ENCODE measurements around the gene SLC29A1. TPM values are rescaled to one million over a fixed set of nuclear protein-coding genes. Genes with fewer than 3 reads are reported as not detected.

The SLC29A1 gene
- total and polyA plus RNA-seq, 2 donors (not counting 3 experiments of a cell fraction or from before 2014, with no cell fraction given): 202 to 539 TPM

DNA sequence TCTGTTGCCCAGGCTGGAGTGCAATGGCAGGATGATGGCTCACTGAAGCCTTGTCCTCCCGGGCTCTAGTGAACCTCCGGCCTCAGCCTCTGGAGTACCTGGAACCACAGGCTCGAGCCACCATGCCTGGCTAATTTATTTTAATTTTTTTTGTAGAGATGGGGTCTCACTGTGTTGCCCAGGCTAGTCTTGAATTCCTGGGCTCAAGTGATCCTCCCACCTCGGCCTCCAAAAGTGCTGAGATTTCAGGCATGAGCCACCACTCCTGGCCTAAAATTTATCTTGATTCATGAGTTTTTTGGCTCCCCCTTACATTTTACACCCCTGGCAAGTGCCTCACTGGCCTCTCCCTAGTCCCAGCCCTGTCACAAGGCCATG lies 2.5 kb upstream of the SLC29A1 start:
- FAIRE-seq (no peak), DNase-seq (ENCODE audit: low read depth, low spot score) (no peak)
- Histone ChIP-seq H3K9ac (replicated peaks; ENCODE audit: extremely low read depth, insufficient read depth, low read length) (no peak overlapping the region), H3K4me1 (ENCODE audit: control insufficient read depth, extremely low read depth, insufficient read depth, low read length) (peaks cover 56% of the 10 kb centered on the region), H3K4me2 (ENCODE audit: insufficient read depth, low read length) (no peak overlapping the region), H3K9me1 (replicated peaks; ENCODE audit: control insufficient read depth, extremely low read depth, insufficient read depth, low read length) (no peaks in the 10 kb centered on the region), H3K79me2 (ENCODE audit: control insufficient read depth, insufficient read depth, low read length) (peaks cover 49% of the 10 kb centered on the region), H3K36me3 (ENCODE audit: control insufficient read depth in 2 of 2, extremely low read depth in 1 of 2, insufficient read depth in 2 of 2, low read length in 2 of 2) (no peaks in the 10 kb centered on the region), H3K4me3 (replicated peaks in 1 of 3; ENCODE audit: insufficient read depth in 1 of 3, low read depth in 1 of 3, low read length in 3 of 3) (no peak overlapping the region), H3K27me3 (ENCODE audit: control insufficient read depth in 2 of 2, insufficient read depth in 2 of 2, low read length in 2 of 2) (no peaks in the 10 kb centered on the region), H3K27ac (ENCODE audit: insufficient read depth, low read depth, low read length) (peak overlapping the region; percentile 97), H3K9me3 (replicated peaks; ENCODE audit: control insufficient read depth, insufficient read depth, low read length) (no peaks in the 10 kb centered on the region), H4K20me1 (replicated peaks; ENCODE audit: control insufficient read depth, extremely low read depth, insufficient read depth, low read length) (no peaks in the 10 kb centered on the region), H2AFZ (ENCODE audit: low read depth, low read length) (no peak overlapping the region)
- ChIA-PET POLR2A (interaction anchor here (0.6 to 5.3 kb wide), 4 partner anchors 26 to 131 kb away, joined by 3 to 34 read pairs (median 8); partner anchors contain the start of gene HSP90AB1), CTCF (interaction anchor here (0.5 to 9.2 kb wide), 11 partner anchors 14 to 124 kb away, joined by 3 to 91 read pairs (median 5); partner anchors contain the start of genes HSP90AB1 and SPATS1)
- no TSS peak for BruUV-seq (replicated peaks)
- intact Hi-C loops (cut with micrococcal nuclease) (loop anchor here (1.0 to 2.0 kb wide), 5 partner anchors 13 to 49 kb away; partner anchors contain the start of gene SLC35B2), dilution Hi-C loops (cut with MboI; ENCODE audit: extremely low pct_ligation_motif_present, low sequenced_read_pairs) (no loop called here)
- no peak for TF ChIP-seq EZH2 (IDR thresholded peaks at IDR 0.05; ENCODE audit: borderline replicate concordance, low read depth, low read length, severe bottlenecking)
- TF ChIP-seq POLR2A (IDR thresholded peaks at IDR 0.05; ENCODE audit: low read depth, low read length): no peak
- no peak for TF ChIP-seq GATA2 (IDR thresholded peaks at IDR 0.05; ENCODE audit: insufficient read depth, insufficient read length, low read depth, low read length)
- no peak for TF ChIP-seq JUN (IDR thresholded peaks at IDR 0.05; ENCODE audit: borderline replicate concordance, insufficient read depth, insufficient read length, low read depth)
- TF ChIP-seq CTCF (IDR thresholded peaks at IDR 0.05; ENCODE audit: extremely low read depth in 1 of 2, insufficient read depth in 1 of 2, low read depth in 1 of 2, low read length in 2 of 2): no peak
- TF ChIP-seq POLR2AphosphoS5 (IDR thresholded peaks at IDR 0.05; ENCODE audit: insufficient read depth, low read depth, low read length): no peak
- TF ChIP-seq, protein P1, sequence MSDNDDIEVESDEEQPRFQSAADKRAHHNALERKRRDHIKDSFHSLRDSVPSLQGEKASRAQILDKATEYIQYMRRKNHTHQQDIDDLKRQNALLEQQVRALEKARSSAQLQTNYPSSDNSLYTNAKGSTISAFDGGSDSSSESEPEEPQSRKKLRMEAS (IDR thresholded peaks at IDR 0.05; ENCODE audit: insufficient read depth, insufficient read length): no peak
- no peak for TF ChIP-seq MYC (IDR thresholded peaks at IDR 0.05; ENCODE audit: low read depth, low read length)
- no peak for TF ChIP-seq FOS (IDR thresholded peaks at IDR 0.05; ENCODE audit: borderline replicate concordance, insufficient read depth, low read length)
